GM12878 (cell line): ENCODE data around the gene DUS2. TPM values are rescaled to one million over a fixed set of nuclear protein-coding genes. Genes with fewer than 3 reads are reported as not detected.

Experiments
- BHLHE40 ChIP-seq, 2 experiments: fragments of 450-650 bp in 1 of 2; IDR thresholded peaks; 2 replicates each; pipeline ENCODE4 v1.6.1; 2011 to 2017; ENCODE audit warnings: low read depth in 2 of 2, borderline replicate concordance in 1 of 2, improper control_type of control experiment in 1 of 2, low read length in 1 of 2, mild to moderate bottlenecking in 1 of 2
- CREB1 ChIP-seq: IDR thresholded peaks from 2 replicates; pipeline ENCODE4 v1.6.1; 2012; ENCODE audit warnings: low read depth, mild to moderate bottlenecking, inconsistent platforms
- CREM ChIP-seq: IDR thresholded peaks from 2 replicates; pipeline ENCODE4 v1.6.1; 2014; ENCODE audit warnings: antibody characterized with exemption, low read depth
- DPF2 ChIP-seq: fragments of 450-650 bp; IDR thresholded peaks from 2 replicates; pipeline ENCODE4 v1.6.1; 2017; ENCODE audit warnings: mild to moderate bottlenecking
- EED ChIP-seq: sonication (generic); IDR thresholded peaks from 2 replicates; pipeline ENCODE4 v1.6.1; 2016; ENCODE audit warnings: antibody characterized with exemption, low read depth
- EP300 ChIP-seq, 2 experiments: fragments of 150-350 bp in 1 of 2; IDR thresholded peaks; 2 replicates each; pipeline ENCODE4 v1.6.1; 2011 to 2012; ENCODE audit warnings: low read depth in 2 of 2, low read length in 2 of 2, borderline replicate concordance in 1 of 2, improper control_type of control experiment in 1 of 2, inconsistent platforms in 1 of 2; ENCODE audit not compliant: control insufficient read depth in 1 of 2
- HDAC6 ChIP-seq: fragments of 200-600 bp; sonication (generic); IDR thresholded peaks from one replicate; pipeline ENCODE4 v1.8.0; 2017; ENCODE audit warnings: antibody characterized with exemption; ENCODE audit not compliant: unreplicated experiment
- MTA2 ChIP-seq: fragments of 450-650 bp; IDR thresholded peaks from 2 replicates; pipeline ENCODE4 v1.6.1; 2016; ENCODE audit warnings: low read depth, mild to moderate bottlenecking, moderate library complexity
- NBN ChIP-seq: fragments of 450-650 bp; IDR thresholded peaks from 2 replicates; pipeline ENCODE4 v1.6.1; 2016
- ZNF687 ChIP-seq: fragments of 450-650 bp; IDR thresholded peaks from 2 replicates; pipeline ENCODE4 v1.6.1; 2017; ENCODE audit warnings: mild to moderate bottlenecking, moderate library complexity
- polyA plus RNA-seq, 11 experiments: library from polyadenylated mRNA; depleted of rRNA in 4 of 11; unstranded in 6 of 11; stranded (reverse) in 5 of 11; fragments of >200 nt; fragmentation: Nextera tagmentation in 4 of 11; fragmentation: Illumina TruSeq in 1 of 11; extraction: Ambion mirVana in 4 of 11; extraction: Trizol in 1 of 11; gene quantifications; 1 replicate in 1 of 11; 2 replicates in 10 of 11; pipeline versions ENCODE4 v1.2.1 to v1.2.3, GENCODE V29; 2011 to 2016; ENCODE audit warnings: inconsistent platforms in 2 of 11, missing spikeins in 2 of 11, low read depth in 1 of 11
- total RNA-seq, 4 experiments: library from RNA; depleted of rRNA in 3 of 4; stranded (reverse); fragments of >200 nt in 3 of 4; fragmentation: Illumina TruSeq in 1 of 4; extraction: Trizol in 1 of 4; gene quantifications; 2 replicates each; pipeline versions ENCODE4 v1.2.1 to v1.2.3, GENCODE V29; 2013 to 2021
- TF ChIP-seq, protein P1 (sequence below): fragments of 450-650 bp; IDR thresholded peaks from 2 replicates; pipeline ENCODE4 v1.6.1; 2017; ENCODE audit warnings: low read depth, mild to moderate bottlenecking, moderate library complexity
- TF ChIP-seq, protein P2 (sequence below): IDR thresholded peaks from 2 replicates; pipeline ENCODE4 v1.6.1; 2011; ENCODE audit warnings: low read depth, mild to moderate bottlenecking, low read length, moderate library complexity, borderline replicate concordance; ENCODE audit errors: extremely low read depth
- TF ChIP-seq, protein P3 (sequence below): IDR thresholded peaks from 2 replicates; pipeline ENCODE4 v1.6.1; 2012; ENCODE audit warnings: low read length, inconsistent platforms

Gene DUS2
- total and polyA plus RNA-seq, 10 of the 15 experiments (the other 5 are each of a cell fraction or from before 2014, with no cell fraction given) = 4.8 to 32.3 (median 25.5) TPM

GRCh38 chr16:68079626-68080344, 56.7 kb downstream of the DUS2 start (continued):
- TF ChIP-seq MTA2 = peak; percentile 33; the same call in 1 of the 2 replicates
- no peak for TF ChIP-seq ZNF687
- TF ChIP-seq, protein P1, sequence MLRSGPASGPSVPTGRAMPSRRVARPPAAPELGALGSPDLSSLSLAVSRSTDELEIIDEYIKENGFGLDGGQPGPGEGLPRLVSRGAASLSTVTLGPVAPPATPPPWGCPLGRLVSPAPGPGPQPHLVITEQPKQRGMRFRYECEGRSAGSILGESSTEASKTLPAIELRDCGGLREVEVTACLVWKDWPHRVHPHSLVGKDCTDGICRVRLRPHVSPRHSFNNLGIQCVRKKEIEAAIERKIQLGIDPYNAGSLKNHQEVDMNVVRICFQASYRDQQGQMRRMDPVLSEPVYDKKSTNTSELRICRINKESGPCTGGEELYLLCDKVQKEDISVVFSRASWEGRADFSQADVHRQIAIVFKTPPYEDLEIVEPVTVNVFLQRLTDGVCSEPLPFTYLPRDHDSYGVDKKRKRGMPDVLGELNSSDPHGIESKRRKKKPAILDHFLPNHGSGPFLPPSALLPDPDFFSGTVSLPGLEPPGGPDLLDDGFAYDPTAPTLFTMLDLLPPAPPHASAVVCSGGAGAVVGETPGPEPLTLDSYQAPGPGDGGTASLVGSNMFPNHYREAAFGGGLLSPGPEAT = peak; percentile 44
- no peak for TF ChIP-seq HDAC6
- no peak for TF ChIP-seq CREB1
- peak; percentile 74 for TF ChIP-seq EED
- peak; percentile 28; the same call in 1 of the 2 replicates for TF ChIP-seq DPF2
- peak; percentile 22; the same call in 1 of the 2 replicates for TF ChIP-seq NBN
- TF ChIP-seq CREM = 0 out of 2 replicates have a peak, but pooled peaks have one; percentile 29
- TF ChIP-seq, protein P2, sequence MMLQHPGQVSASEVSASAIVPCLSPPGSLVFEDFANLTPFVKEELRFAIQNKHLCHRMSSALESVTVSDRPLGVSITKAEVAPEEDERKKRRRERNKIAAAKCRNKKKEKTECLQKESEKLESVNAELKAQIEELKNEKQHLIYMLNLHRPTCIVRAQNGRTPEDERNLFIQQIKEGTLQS = no peak
- TF ChIP-seq BHLHE40 (IDR thresholded peaks at IDR 0.05; ENCODE audit: borderline replicate concordance in 1 of 2, low read depth in 2 of 2, low read length in 1 of 2) = no peak
- peak in 1 of 2 experiments; percentile 13; a peak in 1 of 4 replicates for TF ChIP-seq EP300 (IDR thresholded peaks at IDR 0.05; ENCODE audit: borderline replicate concordance in 1 of 2, control insufficient read depth in 1 of 2, low read depth in 2 of 2, low read length in 2 of 2)
- TF ChIP-seq, protein P3, sequence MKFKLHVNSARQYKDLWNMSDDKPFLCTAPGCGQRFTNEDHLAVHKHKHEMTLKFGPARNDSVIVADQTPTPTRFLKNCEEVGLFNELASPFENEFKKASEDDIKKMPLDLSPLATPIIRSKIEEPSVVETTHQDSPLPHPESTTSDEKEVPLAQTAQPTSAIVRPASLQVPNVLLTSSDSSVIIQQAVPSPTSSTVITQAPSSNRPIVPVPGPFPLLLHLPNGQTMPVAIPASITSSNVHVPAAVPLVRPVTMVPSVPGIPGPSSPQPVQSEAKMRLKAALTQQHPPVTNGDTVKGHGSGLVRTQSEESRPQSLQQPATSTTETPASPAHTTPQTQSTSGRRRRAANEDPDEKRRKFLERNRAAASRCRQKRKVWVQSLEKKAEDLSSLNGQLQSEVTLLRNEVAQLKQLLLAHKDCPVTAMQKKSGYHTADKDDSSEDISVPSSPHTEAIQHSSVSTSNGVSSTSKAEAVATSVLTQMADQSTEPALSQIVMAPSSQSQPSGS = no peak
